Measurements from ENCODE around the gene YWHAH. TPM values are rescaled to one million over a fixed set of nuclear protein-coding genes. Genes with fewer than 3 reads are reported as not detected.
"Not testable (repeated sequence)": the region's sequence is repeated elsewhere in the genome, so short reads cannot be mapped to it uniquely, and the experiment has no call there.

YWHAH gene
- total and polyA plus RNA-seq, 9 of the 15 experiments (the other 6 are each of a cell fraction or from before 2014, with no cell fraction given) = 32.0 to 177 (median 114) TPM

- no peak for TF ChIP-seq CEBPZ (IDR thresholded peaks at IDR 0.05; ENCODE audit: borderline replicate concordance, low read depth, low read length)
- no peak for TF ChIP-seq MCM3 (IDR thresholded peaks at IDR 0.05)
- TF ChIP-seq ZNF77 (CRISPR knock-in tag; IDR thresholded peaks at IDR 0.05) = no peak
These were observed 36.3 kb downstream of the YWHAH start (continued) for GRCh38 chr22:31980628-31981027.

- POLR2A ChIA-PET; H4K20me1 ChIP-seq (replicated peaks; ENCODE audit: control insufficient read depth, insufficient read depth, low read length); CTCF ChIA-PET (ENCODE audit: low intra/inter-chr PET ratio); intact Hi-C loops (cut with micrococcal nuclease); BruUV-seq (replicated peaks); FAIRE-seq; H3K79me2 ChIP-seq (ENCODE audit: control insufficient read depth, insufficient read depth, low read length); H2AFZ ChIP-seq (ENCODE audit: low read depth, low read length); H3K9ac ChIP-seq (ENCODE audit: insufficient read depth in 1 of 2, low read depth in 2 of 2, low read length in 2 of 2); DNase-seq (ENCODE audit: extremely low read depth in 1 of 4, low spot score in 3 of 4); H3K9me1 ChIP-seq (ENCODE audit: control insufficient read depth, insufficient read depth, low read length); H3K4me3 ChIP-seq; H3K4me1 ChIP-seq (replicated peaks in 1 of 2; ENCODE audit: control insufficient read depth in 2 of 2, insufficient read depth in 2 of 2, low read length in 2 of 2); ATAC-seq; H3K9me3 ChIP-seq (replicated peaks; ENCODE audit: control insufficient read depth, insufficient read depth, low read depth, low read length); H3K27ac ChIP-seq (ENCODE audit: extremely low read depth, low read depth, low read length); H3K36me3 ChIP-seq (ENCODE audit: control insufficient read depth, insufficient read depth, low read length); H3K27me3 ChIP-seq (ENCODE audit: control insufficient read depth in 2 of 2, insufficient read depth in 2 of 2, low read length in 2 of 2); H3K4me2 ChIP-seq (ENCODE audit: insufficient read depth, low read length): not testable (repeated sequence)
- in situ Hi-C loops (cut with MboI) = loop anchor here (10.0 kb wide), 1 partner anchor 463 kb away; no protein-coding TSS in a partner anchor
- 5% methylated on average over 6 of the region's 8 CpGs for WGBS (ENCODE audit: insufficient coverage, low coverage, missing lambda C conversion rate)
These were observed 37.6 kb downstream of the YWHAH start for GRCh38 chr22:31981976-31982375.
